K562 (cell line): Measurements from ENCODE around the gene RPS27. TPM values are rescaled to one million over a fixed set of nuclear protein-coding genes. Genes with fewer than 3 reads are reported as not detected.

Experiments used
- ATF7 ChIP-seq: fragments of 450-650 bp; IDR thresholded peaks from 2 replicates; pipeline ENCODE4 v1.7.1; 2014; ENCODE audit warnings: mild to moderate bottlenecking, moderate library complexity
- CBFA2T2 ChIP-seq: fragments of 450-650 bp; conservative IDR thresholded peaks from 2 replicates; pipeline ENCODE4 v1.6.1; 2017; ENCODE audit warnings: mild to moderate bottlenecking
- ETV1 ChIP-seq: fragments of 450-650 bp; conservative IDR thresholded peaks from 2 replicates; pipeline ENCODE4 v1.6.1; 2016; ENCODE audit warnings: missing genetic modification characterization, control low read depth, low read depth, missing compliant biosample characterization
- GTF2F1 ChIP-seq: IDR thresholded peaks from 2 replicates; pipeline ENCODE4 v1.6.1; 2011; ENCODE audit warnings: low read depth, low read length, improper control_type of control experiment
- KAT7 ChIP-seq: sonication (generic); formaldehyde crosslinking; IDR thresholded peaks from 2 replicates; pipeline ENCODE4 v1.8.0; 2022; ENCODE audit warnings: missing genetic modification reagents, mild to moderate bottlenecking, borderline replicate concordance
- KAT8 ChIP-seq: fragments of 450-650 bp; IDR thresholded peaks from 2 replicates; pipeline ENCODE4 v1.6.1; 2016; ENCODE audit warnings: low read depth, mild to moderate bottlenecking
- L3MBTL2 ChIP-seq: fragments of 450-650 bp; IDR thresholded peaks from 2 replicates; pipeline ENCODE4 v1.6.1; 2016; ENCODE audit warnings: mild to moderate bottlenecking, moderate library complexity
- MXI1 ChIP-seq: IDR thresholded peaks from 2 replicates; pipeline ENCODE4 v1.6.1; 2011; ENCODE audit warnings: low read depth, mild to moderate bottlenecking, improper control_type of control experiment, low read length
- NR1H2 ChIP-seq: sonication (generic); formaldehyde crosslinking; IDR thresholded peaks from 2 replicates; pipeline ENCODE4 v1.4.0; 2020; ENCODE audit warnings: mild to moderate bottlenecking, missing genetic modification reagents
- NR2F6 ChIP-seq: fragments of 450-650 bp; formaldehyde crosslinking; IDR thresholded peaks from 2 replicates; pipeline ENCODE4 v1.4.0; 2020; ENCODE audit warnings: mild to moderate bottlenecking
- PATZ1 ChIP-seq: fragments of 250-450 bp; sonication (Bioruptor Pico); IDR thresholded peaks from 2 replicates; pipeline ENCODE4 v1.5.0; 2020; ENCODE audit warnings: mild to moderate bottlenecking, borderline replicate concordance
- RBM14 ChIP-seq: fragments of 200-400 bp; formaldehyde crosslinking; IDR thresholded peaks from 2 replicates; pipeline ENCODE4 v1.6.1; 2018; ENCODE audit warnings: low read depth, mild to moderate bottlenecking, low read length, moderate library complexity, borderline replicate concordance; ENCODE audit not compliant: insufficient read depth
- REST ChIP-seq, 2 experiments: fragments of 450-650 bp; formaldehyde crosslinking in 1 of 2; IDR thresholded peaks; 2 replicates each; pipeline versions ENCODE4 v1.4.0 to v1.6.1; 2014 to 2020; ENCODE audit warnings: mild to moderate bottlenecking in 2 of 2, borderline replicate concordance in 1 of 2, low read depth in 1 of 2
- SIRT6 ChIP-seq: IDR thresholded peaks from one replicate; pipeline ENCODE4 v1.6.1; 2012; ENCODE audit warnings: low read depth, mild to moderate bottlenecking, control low read depth, inconsistent platforms, low read length, moderate library complexity
- TBP ChIP-seq: optimal IDR thresholded peaks from 2 replicates; pipeline ENCODE3; 2011; ENCODE audit warnings: low read depth, low read length, improper control_type of control experiment
- polyA plus RNA-seq, 8 experiments: library from polyadenylated mRNA; depleted of rRNA in 4 of 8; stranded (reverse) in 5 of 8; unstranded in 3 of 8; fragments of >200 nt; fragmentation: Nextera tagmentation in 2 of 8; fragmentation: Illumina TruSeq in 1 of 8; extraction: Ambion mirVana in 2 of 8; extraction: Trizol in 1 of 8; gene quantifications; 2 replicates each; pipeline versions ENCODE4 v1.2.1 to v1.2.3, GENCODE V29; 2011 to 2014; ENCODE audit warnings: inconsistent platforms in 1 of 8, missing spikeins in 1 of 8
- total RNA-seq, 7 experiments: library from RNA; depleted of rRNA in 6 of 7; stranded (reverse); fragments of >200 nt in 6 of 7; fragmentation: Illumina TruSeq in 2 of 7; extraction: Trizol in 2 of 7; gene quantifications; 2 replicates each; pipeline versions ENCODE4 v1.2.1 to v1.2.3, GENCODE V29; 2011 to 2021; ENCODE audit warnings: low replicate concordance in 1 of 7

Gene RPS27
- total and polyA plus RNA-seq, 9 of the 15 experiments (the other 6 are each of a cell fraction or from before 2014, with no cell fraction given) = 2,091 to 9,377 (median 6,706) TPM

- peak; percentile 81 for TF ChIP-seq REST (IDR thresholded peaks at IDR 0.05; ENCODE audit: borderline replicate concordance)
- no peak for TF ChIP-seq REST (CRISPR knock-in tag; IDR thresholded peaks at IDR 0.05; ENCODE audit: low read depth)
- no peak for TF ChIP-seq SIRT6
- no peak for TF ChIP-seq KAT8
- peak; percentile 62; the same call in 1 of the 2 replicates for TF ChIP-seq CBFA2T2
- TF ChIP-seq NR2F6 = no peak
- TF ChIP-seq PATZ1 (CRISPR knock-in tag) = no peak
- peak; percentile 94; the same call in 1 of the 2 replicates for TF ChIP-seq NR1H2 (CRISPR knock-in tag)
- TF ChIP-seq GTF2F1 = peak; percentile 58; the same call in 1 of the 2 replicates
- peak; percentile 61; the same call in 1 of the 2 replicates for TF ChIP-seq KAT7
- peak; percentile 76 for TF ChIP-seq ATF7
- TF ChIP-seq RBM14 = no peak
- peak; percentile 96 for TF ChIP-seq L3MBTL2
- TF ChIP-seq TBP = peak; percentile 91
- no peak for TF ChIP-seq ETV1 (tag)
- TF ChIP-seq MXI1 = peak; percentile 63
Observed at GRCh38 chr1:153967107-153967999, 23.2 kb upstream of the RPS27 start, which contains the start of gene CREB3L4 (continued).
